Mammary epithelial cell (primary cell): ENCODE results near the gene MADD.

ENCODE experiments used
- EZH2 ChIP-seq: IDR thresholded peaks from 2 replicates; pipeline ENCODE4 v1.6.1; 2012; ENCODE audit warnings: low read length, inconsistent platforms, borderline replicate concordance
- TF ChIP-seq, protein P1 (sequence below), 2 donors: IDR thresholded peaks in 1 of 2; conservative IDR thresholded peaks in 1 of 2; 2 replicates each; pipeline ENCODE4 v1.5.1; 2011 to 2012; ENCODE audit warnings: inconsistent platforms in 2 of 2, low read length in 2 of 2, mild to moderate bottlenecking in 2 of 2, control low read depth in 1 of 2, low read depth in 1 of 2; ENCODE audit not compliant: insufficient read depth in 1 of 2; ENCODE audit errors: extremely low read depth in 1 of 2

DNA sequence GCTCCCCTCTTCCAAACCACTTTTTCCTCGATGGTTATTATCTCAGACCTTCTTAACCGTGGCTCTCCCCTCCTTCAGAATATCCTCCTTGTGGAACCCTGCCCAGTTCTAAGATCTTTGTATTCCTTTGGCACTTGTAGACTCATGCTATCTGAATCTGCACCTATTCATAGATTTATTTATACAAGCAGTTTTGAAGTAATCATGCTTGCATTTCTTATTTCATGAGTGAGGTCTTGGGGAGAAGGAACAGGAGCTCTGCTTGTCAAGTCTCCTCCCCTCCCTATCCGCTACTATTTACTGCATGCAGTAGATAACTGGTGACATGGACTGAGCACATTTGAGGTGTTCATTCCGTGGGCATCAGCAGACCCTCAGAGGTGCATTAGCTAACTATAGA is 5.4 kb upstream of the MADD start:
- TF ChIP-seq, protein P1, sequence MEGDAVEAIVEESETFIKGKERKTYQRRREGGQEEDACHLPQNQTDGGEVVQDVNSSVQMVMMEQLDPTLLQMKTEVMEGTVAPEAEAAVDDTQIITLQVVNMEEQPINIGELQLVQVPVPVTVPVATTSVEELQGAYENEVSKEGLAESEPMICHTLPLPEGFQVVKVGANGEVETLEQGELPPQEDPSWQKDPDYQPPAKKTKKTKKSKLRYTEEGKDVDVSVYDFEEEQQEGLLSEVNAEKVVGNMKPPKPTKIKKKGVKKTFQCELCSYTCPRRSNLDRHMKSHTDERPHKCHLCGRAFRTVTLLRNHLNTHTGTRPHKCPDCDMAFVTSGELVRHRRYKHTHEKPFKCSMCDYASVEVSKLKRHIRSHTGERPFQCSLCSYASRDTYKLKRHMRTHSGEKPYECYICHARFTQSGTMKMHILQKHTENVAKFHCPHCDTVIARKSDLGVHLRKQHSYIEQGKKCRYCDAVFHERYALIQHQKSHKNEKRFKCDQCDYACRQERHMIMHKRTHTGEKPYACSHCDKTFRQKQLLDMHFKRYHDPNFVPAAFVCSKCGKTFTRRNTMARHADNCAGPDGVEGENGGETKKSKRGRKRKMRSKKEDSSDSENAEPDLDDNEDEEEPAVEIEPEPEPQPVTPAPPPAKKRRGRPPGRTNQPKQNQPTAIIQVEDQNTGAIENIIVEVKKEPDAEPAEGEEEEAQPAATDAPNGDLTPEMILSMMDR (conservative IDR thresholded peaks at IDR 0.05 in 1 of 2, IDR thresholded peaks at IDR 0.05 in 1 of 2; ENCODE audit: extremely low read depth in 1 of 2, insufficient read depth in 1 of 2, low read depth in 1 of 2, low read length in 2 of 2), result no peak
- TF ChIP-seq EZH2, result no peak
